ENCODE measurements around the gene RTN3. TPM values are rescaled to one million over a fixed set of nuclear protein-coding genes. Genes with fewer than 3 reads are reported as not detected.
"Not testable (repeated sequence)": the region's sequence is repeated elsewhere in the genome, so short reads cannot be mapped to it uniquely, and the experiment has no call there.

Gene RTN3
- 100 to 1,000 TPM; 128 to 160 TPM for total RNA-seq
- 247 TPM for polyA plus RNA-seq (2013, experiment 1 of 2)
- polyA plus RNA-seq (2013, experiment 2 of 2): 213 TPM
- long read RNA-seq, experiment 1, transcript RTN3-208 (7 exons, 2,532 nt): major isoform, 60 of 97 reads
- long read RNA-seq, experiment 1, partial matches to known transcripts: 25 of 97 reads
- long read RNA-seq, experiment 1, other reads (novel, unspliced or antisense): 10 of 97 reads
- long read RNA-seq, experiment 2, transcript RTN3-208 (7 exons, 2,532 nt): major isoform, 362 of 410 reads
- long read RNA-seq, experiment 2, transcript RTN3-203 (6 exons, 2,524 nt): minor isoform, 9 of 410 reads
- long read RNA-seq, experiment 2, partial matches to known transcripts: 22 of 410 reads
- long read RNA-seq, experiment 2, other reads (novel, unspliced or antisense): 16 of 410 reads
- long read RNA-seq, experiment 3, full-length matches to known transcripts: 1,217 of 1,242 reads
- long read RNA-seq, experiment 3, partial matches to known transcripts: 6 of 1,242 reads
- long read RNA-seq, experiment 3, other reads (novel, unspliced or antisense): 19 of 1,242 reads
- long read RNA-seq, experiment 4, transcript RTN3-208 (7 exons, 2,532 nt): major isoform, 361 of 382 reads
- long read RNA-seq, experiment 4, transcript RTN3-203 (6 exons, 2,524 nt): minor isoform, 8 of 382 reads
- long read RNA-seq, experiment 4, partial matches to known transcripts: 3 of 382 reads
- long read RNA-seq, experiment 4, other reads (novel, unspliced or antisense): 10 of 382 reads

GRCh38 chr11:63681321-63682065 is at the start of gene RTN3:
RTN3 (plus strand) TSS chr11:63681500; CDS start chr11:63681637, 137 bp downstream.
- no peaks in the 10 kb centered on the region for H3K9me3 Mint-ChIP-seq
- WGBS, 2 experiments (ENCODE audit: insufficient coverage in 1 of 2, insufficient read length in 1 of 2): 0 to 1% methylated on average over 31 to 74 of the region's 74 CpGs
- peaks cover 7% of the 10 kb centered on the region for H3K36me3 Mint-ChIP-seq (ENCODE audit: low read depth)
- peak within 1 kb of the TSS; percentile 88 for H3K27ac ChIP-seq (ENCODE audit: low read depth, low read length)
- H3K36me3 ChIP-seq (ENCODE audit: control insufficient read depth, insufficient read depth, low read length): no peaks in the 10 kb centered on the region
- peak within 1 kb of the TSS; percentile 84 for H3K4me3 Mint-ChIP-seq
- H3K9ac ChIP-seq (ENCODE audit: extremely low read depth, low read length, poor library complexity, severe bottlenecking): peak within 1 kb of the TSS; percentile 65
- H3K27me3 Mint-ChIP-seq (ENCODE audit: insufficient read depth): no peaks in the 10 kb centered on the region
- peaks cover 18% of the 10 kb centered on the region for H3K4me1 Mint-ChIP-seq
- peak within 1 kb of the TSS; percentile 92 for H3K4me3 ChIP-seq (ENCODE audit: low read length)
- no peaks in the 10 kb centered on the region for H3K9me3 ChIP-seq (ENCODE audit: control insufficient read depth, low read length)
- TF ChIP-seq CTCF (conservative IDR thresholded peaks at IDR 0.05): no peak
- H3K27ac Mint-ChIP-seq: peak within 1 kb of the TSS; percentile 92
- H3K27me3 ChIP-seq (ENCODE audit: control insufficient read depth, insufficient read depth, low read length, poor library complexity, severe bottlenecking): no peaks in the 10 kb centered on the region
- peaks cover 3% of the 10 kb centered on the region for H3K4me1 ChIP-seq (ENCODE audit: control insufficient read depth, insufficient read depth, low read length)
- peak; percentile 99 for DNase-seq

- Mint-ChIP-seq H3K9me3 (no peaks in the 10 kb centered on the region), H3K4me1 (peaks cover 7% of the 10 kb centered on the region), H3K27ac (no peak overlapping the region), H3K27me3 (ENCODE audit: insufficient read depth) (no peaks in the 10 kb centered on the region), H3K4me3 (no peak overlapping the region), H3K36me3 (ENCODE audit: low read depth) (peaks cover 53% of the 10 kb centered on the region)
- no peaks in the 10 kb centered on the region for H3K4me1 ChIP-seq (ENCODE audit: control insufficient read depth, insufficient read depth, low read length)
- peak; percentile 89 for DNase-seq
- no peak overlapping the region for H3K9ac ChIP-seq (ENCODE audit: extremely low read depth, low read length, poor library complexity, severe bottlenecking)
- WGBS, 2 experiments (ENCODE audit: insufficient coverage in 1 of 2, insufficient read length in 1 of 2): 60 to 69% methylated on average over 8 to 10 of the region's 10 CpGs
- no peaks in the 10 kb centered on the region for H3K9me3 ChIP-seq (ENCODE audit: control insufficient read depth, low read length)
- H3K4me3 ChIP-seq (ENCODE audit: low read length): no peak overlapping the region
- peaks cover 58% of the 10 kb centered on the region for H3K36me3 ChIP-seq (ENCODE audit: control insufficient read depth, insufficient read depth, low read length)
- TF ChIP-seq CTCF (conservative IDR thresholded peaks at IDR 0.05): peak; percentile 96
- no peak overlapping the region for H3K27ac ChIP-seq (ENCODE audit: low read depth, low read length)
- no peaks in the 10 kb centered on the region for H3K27me3 ChIP-seq (ENCODE audit: control insufficient read depth, insufficient read depth, low read length, poor library complexity, severe bottlenecking)
These were observed 45.4 kb upstream of the RTN3 start for GRCh38 chr11:63635762-63636465.

- not testable (repeated sequence) for H3K4me1 ChIP-seq (ENCODE audit: control insufficient read depth, insufficient read depth, low read length); H3K4me3 Mint-ChIP-seq; H3K27me3 Mint-ChIP-seq (ENCODE audit: insufficient read depth); H3K27me3 ChIP-seq (ENCODE audit: control insufficient read depth, insufficient read depth, low read length, poor library complexity, severe bottlenecking); H3K27ac Mint-ChIP-seq; H3K4me3 ChIP-seq (ENCODE audit: low read length); H3K9me3 Mint-ChIP-seq; H3K27ac ChIP-seq (ENCODE audit: low read depth, low read length); H3K9ac ChIP-seq (ENCODE audit: extremely low read depth, low read length, poor library complexity, severe bottlenecking); H3K9me3 ChIP-seq (ENCODE audit: control insufficient read depth, low read length)
- WGBS, 2 experiments (ENCODE audit: insufficient coverage in 1 of 2, insufficient read length in 1 of 2): 95 to 97% methylated on average over 5 to 8 of the region's 8 CpGs
- H3K4me1 Mint-ChIP-seq: peaks cover 14% of the 10 kb centered on the region
- peaks cover 56% of the 10 kb centered on the region for H3K36me3 Mint-ChIP-seq (ENCODE audit: low read depth)
- DNase-seq: peak; percentile 8
- H3K36me3 ChIP-seq (ENCODE audit: control insufficient read depth, insufficient read depth, low read length): peaks cover 64% of the 10 kb centered on the region
These were observed 42.9 kb upstream of the RTN3 start for GRCh38 chr11:63638436-63638835.
